Rectal smooth muscle tissue (tissue), 1 donor: ENCODE results near the gene TYRP1.

Experiments used
- H3K27ac ChIP-seq: one replicate; pipeline ENCODE4 v1.7.0; 2013; ENCODE audit warnings: low read depth, low read length, inconsistent platforms
- H3K27me3 ChIP-seq: one replicate; pipeline ENCODE4 v1.7.0; 2013; ENCODE audit warnings: low read length; ENCODE audit not compliant: control insufficient read depth, insufficient read depth
- H3K36me3 ChIP-seq: one replicate; pipeline ENCODE4 v1.7.0; 2013; ENCODE audit warnings: low read length; ENCODE audit not compliant: control insufficient read depth, insufficient read depth
- H3K4me1 ChIP-seq: one replicate; pipeline ENCODE4 v1.7.0; 2013; ENCODE audit warnings: low read length; ENCODE audit not compliant: control insufficient read depth, insufficient read depth
- H3K4me3 ChIP-seq: one replicate; pipeline ENCODE4 v1.7.0; 2013; ENCODE audit warnings: low read length
- H3K9ac ChIP-seq: one replicate; pipeline ENCODE4 v1.7.0; 2013; ENCODE audit warnings: low read length

TYRP1 gene

DNA sequence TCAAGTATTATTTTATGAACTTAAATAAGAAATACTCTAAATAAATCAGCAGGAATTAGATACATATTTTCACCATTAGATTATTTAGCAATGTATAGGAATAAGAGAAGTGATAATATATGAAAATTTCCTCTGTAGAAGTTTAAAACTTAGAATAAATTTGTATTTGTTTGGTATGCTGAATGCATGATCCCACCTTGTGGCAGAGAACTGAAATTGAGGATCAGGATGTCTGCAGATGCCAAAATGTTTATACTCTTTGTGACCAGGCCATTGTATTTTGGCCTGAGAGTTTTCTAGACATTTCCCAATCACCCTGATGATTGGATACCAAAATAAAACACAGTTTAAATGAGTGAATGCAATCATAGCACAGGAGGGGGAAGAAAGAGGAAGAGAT, 6.3 kb downstream of the TYRP1 start:
- Histone ChIP-seq H3K27me3 (no peaks in the 10 kb centered on the region), H3K4me1 (peaks cover 5% of the 10 kb centered on the region), H3K36me3 (no peaks in the 10 kb centered on the region), H3K9ac (no peak overlapping the region), H3K4me3 (no peak overlapping the region), H3K27ac (no peak overlapping the region)

DNA sequence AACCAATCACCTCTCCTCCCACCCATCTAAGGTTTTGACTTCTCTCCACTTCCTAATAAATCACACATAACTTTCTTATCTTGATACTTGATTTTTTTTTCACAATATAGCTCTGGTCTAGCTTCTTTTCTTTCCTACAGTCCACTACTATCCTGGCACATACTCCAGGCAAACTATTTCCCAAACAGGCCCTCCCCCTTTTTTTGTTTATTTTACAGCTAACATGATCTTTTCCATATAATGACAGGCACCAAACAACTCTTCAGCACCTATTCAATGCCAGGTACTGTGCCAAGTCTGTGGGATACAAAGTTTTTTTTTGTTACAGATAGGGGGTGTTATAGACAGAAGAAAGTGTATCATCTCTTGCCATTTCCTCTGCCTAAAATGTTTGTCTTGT, 7.9 kb downstream of the TYRP1 start:
- Histone ChIP-seq H3K36me3 (no peaks in the 10 kb centered on the region), H3K4me1 (peaks cover 5% of the 10 kb centered on the region), H3K4me3 (no peak overlapping the region), H3K27me3 (no peaks in the 10 kb centered on the region), H3K27ac (no peak overlapping the region), H3K9ac (no peak overlapping the region)

DNA sequence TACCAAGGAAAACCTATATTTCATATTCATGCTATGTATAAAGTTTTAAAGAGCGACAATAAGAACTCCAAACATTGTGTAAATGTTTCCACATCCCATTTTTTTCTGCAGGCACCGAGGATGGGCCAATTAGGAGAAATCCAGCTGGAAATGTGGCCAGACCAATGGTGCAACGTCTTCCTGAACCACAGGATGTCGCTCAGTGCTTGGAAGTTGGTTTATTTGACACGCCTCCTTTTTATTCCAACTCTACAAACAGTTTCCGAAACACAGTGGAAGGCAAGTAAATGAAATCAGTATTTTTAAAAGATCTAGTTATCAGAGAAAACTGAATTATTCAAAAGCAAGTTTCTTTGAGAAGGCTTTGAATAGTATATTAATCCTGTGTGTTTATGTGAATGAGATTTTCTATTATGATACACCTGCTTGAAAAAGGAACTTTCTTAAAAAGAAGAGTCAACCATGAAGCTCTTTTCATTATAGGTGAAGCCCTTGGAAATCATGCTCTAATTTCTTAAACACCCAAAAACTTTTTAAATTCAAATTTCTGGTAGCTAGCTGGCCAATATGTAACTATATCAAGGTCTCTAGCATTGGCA, 9.1 kb downstream of the TYRP1 start:
- no peaks in the 10 kb centered on the region for H3K27me3 ChIP-seq
- H3K27ac ChIP-seq: no peak overlapping the region
- H3K36me3 ChIP-seq: no peaks in the 10 kb centered on the region
- peaks cover 5% of the 10 kb centered on the region for H3K4me1 ChIP-seq
- H3K4me3 ChIP-seq: no peak overlapping the region
- H3K9ac ChIP-seq: no peak overlapping the region

DNA sequence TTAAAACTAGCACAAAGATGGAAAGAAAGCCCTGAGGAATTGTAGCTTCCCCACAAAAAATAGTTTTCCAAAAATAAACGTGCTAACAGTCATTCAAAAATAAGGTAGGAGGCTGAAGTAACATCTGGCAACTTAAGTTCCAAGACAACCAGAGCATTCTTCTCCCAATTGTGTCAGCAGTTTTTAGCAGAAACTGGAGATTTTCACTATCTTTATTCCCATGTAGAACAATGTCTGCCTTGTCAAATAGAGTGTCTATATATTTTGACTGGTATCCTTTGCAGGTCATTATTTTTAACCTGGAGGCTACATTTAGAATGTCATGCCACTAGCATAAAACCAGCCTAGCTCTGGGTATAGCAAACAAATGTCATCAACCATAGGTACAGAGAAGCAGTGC, 10.8 kb downstream of the TYRP1 start:
- Histone ChIP-seq H3K36me3 (no peaks in the 10 kb centered on the region), H3K4me1 (no peaks in the 10 kb centered on the region), H3K27me3 (no peaks in the 10 kb centered on the region), H3K9ac (no peak overlapping the region), H3K27ac (no peak overlapping the region), H3K4me3 (no peak overlapping the region)

DNA sequence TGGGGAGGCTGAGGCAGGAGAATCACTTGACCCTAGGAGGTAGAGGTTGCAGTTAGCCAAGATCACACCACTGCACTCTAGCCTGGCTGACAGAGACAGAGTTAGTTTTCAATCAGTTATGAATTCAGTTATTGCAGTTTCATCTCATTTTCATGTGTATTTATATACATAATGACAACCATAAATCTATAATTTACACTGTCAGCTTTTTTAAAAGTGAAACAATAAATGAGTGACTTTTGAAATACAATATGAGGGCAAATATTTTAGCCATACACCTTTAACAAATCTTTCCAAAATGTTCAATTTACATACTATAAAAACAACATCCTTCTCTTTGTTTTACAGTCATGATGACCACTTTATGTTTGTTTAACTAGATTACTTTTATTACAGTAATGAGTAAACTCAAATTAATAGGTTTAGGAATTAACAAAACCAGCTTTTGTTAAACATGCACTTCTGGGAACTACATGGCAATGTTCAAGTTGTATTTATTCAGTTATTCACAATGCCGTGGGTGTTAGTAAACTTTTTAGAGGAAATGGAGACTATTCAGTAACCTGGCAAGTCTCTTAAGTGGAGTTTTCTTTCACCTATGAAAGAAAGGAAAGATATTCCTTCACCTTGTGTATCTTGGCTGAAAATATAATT, 12.7 kb downstream of the TYRP1 start:
- Histone ChIP-seq H3K9ac (no peak overlapping the region), H3K4me1 (no peaks in the 10 kb centered on the region), H3K27me3 (no peaks in the 10 kb centered on the region), H3K27ac (no peak overlapping the region), H3K4me3 (no peak overlapping the region), H3K36me3 (no peaks in the 10 kb centered on the region)

DNA sequence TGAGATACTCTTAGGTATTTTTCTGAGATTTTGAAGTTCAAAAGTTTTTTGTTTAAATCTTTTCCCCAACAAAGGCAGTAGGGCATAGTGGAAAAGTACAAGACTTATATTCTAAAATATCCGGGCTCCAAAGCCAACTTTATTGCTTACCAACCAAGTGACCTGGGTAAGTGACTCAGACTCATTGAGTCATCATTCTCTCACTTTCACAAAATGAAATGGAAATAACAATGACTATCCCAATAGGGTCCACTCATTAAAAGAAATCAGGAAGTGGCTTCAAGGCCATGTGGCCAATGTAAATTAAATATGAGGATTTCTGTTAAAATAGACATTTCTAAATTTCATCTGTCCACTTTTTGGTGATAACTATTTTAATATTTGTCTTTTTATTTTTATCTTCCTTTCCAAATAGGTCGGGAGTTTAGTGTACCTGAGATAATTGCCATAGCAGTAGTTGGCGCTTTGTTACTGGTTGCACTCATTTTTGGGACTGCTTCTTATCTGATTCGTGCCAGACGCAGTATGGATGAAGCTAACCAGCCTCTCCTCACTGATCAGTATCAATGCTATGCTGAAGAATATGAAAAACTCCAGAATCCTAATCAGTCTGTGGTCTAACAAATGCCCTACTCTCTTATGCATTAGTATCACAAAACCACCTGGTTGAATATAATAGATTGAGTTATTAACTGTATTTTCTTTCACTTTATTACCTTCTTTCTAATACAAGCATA, 15.5 kb downstream of the TYRP1 start:
- no peaks in the 10 kb centered on the region for H3K27me3 ChIP-seq
- no peak overlapping the region for H3K9ac ChIP-seq
- H3K27ac ChIP-seq: no peak overlapping the region
- H3K36me3 ChIP-seq: no peaks in the 10 kb centered on the region
- no peaks in the 10 kb centered on the region for H3K4me1 ChIP-seq
- no peak overlapping the region for H3K4me3 ChIP-seq

DNA sequence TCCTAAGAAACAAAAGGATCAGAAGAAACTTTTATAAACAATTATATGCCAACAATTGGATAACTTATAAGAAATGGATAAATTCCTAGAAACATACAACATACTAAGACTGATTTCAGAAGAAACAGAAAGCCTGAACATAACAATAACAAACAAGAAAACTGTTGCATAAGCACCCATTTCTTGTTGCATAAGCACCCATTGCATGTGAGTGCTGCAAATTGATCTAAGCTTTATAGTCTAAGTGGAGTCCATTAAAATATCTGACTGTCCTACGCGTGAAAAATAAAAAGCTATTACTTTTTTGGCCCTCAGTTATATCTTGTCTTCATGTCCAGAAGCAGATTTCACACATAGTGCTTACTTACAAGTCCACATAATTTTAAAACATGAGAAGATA, 19.3 kb downstream of the TYRP1 start:
- no peaks in the 10 kb centered on the region for H3K27me3 ChIP-seq
- H3K4me1 ChIP-seq: no peaks in the 10 kb centered on the region
- no peak overlapping the region for H3K4me3 ChIP-seq
- no peak overlapping the region for H3K27ac ChIP-seq
- H3K9ac ChIP-seq: no peak overlapping the region
- H3K36me3 ChIP-seq: no peaks in the 10 kb centered on the region

DNA sequence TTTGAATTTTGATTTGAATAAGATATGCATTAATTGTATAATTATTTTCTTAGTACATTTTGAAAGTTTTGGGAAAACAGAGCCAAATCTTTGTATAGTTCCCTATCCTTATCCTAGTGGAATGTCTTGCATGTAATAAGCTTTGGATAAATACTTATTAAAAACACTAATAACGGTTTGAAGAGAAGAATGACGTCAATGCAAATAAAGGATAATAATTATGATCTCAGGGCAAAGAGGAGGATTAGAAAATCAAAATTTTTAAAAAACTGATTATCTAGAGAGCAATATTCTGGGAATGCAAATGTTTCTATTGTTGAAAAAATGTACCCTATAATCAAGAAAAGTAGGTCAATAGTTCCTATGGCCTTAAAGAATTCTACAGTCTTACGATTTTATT, 22.1 kb downstream of the TYRP1 start:
- Histone ChIP-seq H3K27me3 (no peaks in the 10 kb centered on the region), H3K4me1 (no peaks in the 10 kb centered on the region), H3K9ac (no peak overlapping the region), H3K36me3 (no peaks in the 10 kb centered on the region), H3K27ac (no peak overlapping the region), H3K4me3 (no peak overlapping the region)

DNA sequence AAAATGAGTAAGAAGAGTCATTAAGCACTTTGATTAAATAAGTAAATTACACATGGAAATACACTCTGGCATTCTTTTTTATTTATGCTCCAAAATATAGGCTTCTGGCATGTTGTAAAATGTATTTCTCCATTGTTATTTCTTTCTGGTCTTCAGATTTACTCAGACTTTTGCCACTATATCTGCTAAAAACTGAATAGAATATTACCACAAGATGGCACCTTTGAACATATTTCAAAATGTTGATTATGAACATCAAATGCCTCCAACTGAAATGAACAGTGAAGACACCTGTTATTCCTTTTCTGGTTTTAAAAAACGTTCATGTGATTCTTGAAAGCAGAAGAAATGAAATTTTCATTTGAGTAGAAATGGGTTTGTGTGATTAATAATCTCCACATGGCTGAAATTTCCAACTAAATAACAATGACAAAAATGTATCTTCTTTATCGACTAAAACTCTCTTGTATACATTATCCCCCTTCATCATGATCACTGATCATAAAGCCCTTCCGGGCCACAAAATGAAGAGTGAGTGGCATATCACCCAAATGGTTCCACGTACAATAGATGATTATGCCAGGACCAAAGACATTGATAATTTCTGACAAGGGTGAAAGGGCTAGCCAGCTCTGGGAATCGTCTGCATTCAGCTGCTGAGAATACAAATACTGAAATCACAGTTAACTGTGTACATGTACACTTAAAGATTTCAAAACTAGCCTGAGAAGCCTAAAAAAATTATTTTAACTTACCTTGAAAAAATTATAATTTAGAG, 23.8 kb downstream of the TYRP1 start:
- no peaks in the 10 kb centered on the region for H3K4me1 ChIP-seq
- no peak overlapping the region for H3K27ac ChIP-seq
- no peaks in the 10 kb centered on the region for H3K27me3 ChIP-seq
- H3K36me3 ChIP-seq: no peaks in the 10 kb centered on the region
- no peak overlapping the region for H3K9ac ChIP-seq
- no peak overlapping the region for H3K4me3 ChIP-seq

DNA sequence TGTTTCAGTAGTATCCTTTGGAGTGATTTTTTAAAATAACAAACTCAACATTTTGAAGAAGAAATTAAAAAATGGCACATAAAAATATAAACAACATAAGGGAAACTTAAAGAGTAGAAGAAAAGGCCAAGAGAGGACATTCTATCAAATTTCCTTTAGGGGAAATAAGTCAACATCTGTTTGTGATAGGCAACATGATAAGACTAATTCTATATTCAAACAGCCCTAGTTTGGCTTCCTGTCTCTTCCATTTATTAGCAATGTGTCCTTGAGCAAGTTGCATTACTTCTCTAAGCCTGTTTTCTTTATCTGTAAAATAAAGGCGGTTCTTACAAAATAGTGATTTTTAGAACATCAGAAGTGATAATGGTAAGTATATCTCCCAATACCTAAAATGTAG, 24.7 kb downstream of the TYRP1 start:
- no peak overlapping the region for H3K9ac ChIP-seq
- no peaks in the 10 kb centered on the region for H3K4me1 ChIP-seq

DNA sequence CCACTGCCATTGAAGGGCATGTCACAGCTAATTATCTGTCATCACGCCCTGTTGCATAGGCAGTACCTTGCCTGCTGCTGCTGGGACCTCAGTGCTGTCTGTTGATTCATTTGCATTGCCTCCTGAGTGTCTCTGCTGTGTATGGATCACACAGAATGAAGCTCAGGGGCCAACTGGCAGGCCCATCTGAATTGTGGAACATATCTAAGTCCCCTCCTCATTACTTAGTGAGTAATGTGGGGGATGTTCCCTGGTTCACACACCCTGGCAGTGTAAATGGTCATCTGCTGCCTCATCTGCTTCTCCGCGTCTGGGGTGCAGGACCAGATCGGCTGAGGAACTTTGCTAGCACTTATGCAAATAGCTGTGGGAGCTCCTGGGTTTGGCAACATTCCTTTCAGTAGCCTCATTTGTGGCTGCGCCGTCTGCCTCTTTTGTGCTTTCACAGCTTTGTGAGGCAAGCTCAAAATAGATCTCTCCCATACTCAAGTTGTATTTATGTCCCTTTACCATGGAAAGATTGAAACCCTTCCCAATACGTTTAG, 25.4 kb downstream of the TYRP1 start:
- Histone ChIP-seq H3K36me3 (no peaks in the 10 kb centered on the region), H3K27ac (no peak overlapping the region), H3K4me1 (no peaks in the 10 kb centered on the region), H3K27me3 (no peaks in the 10 kb centered on the region), H3K4me3 (no peak overlapping the region), H3K9ac (no peak overlapping the region)

More for the DNA sequence above, 24.7 kb downstream of the TYRP1 start:
- no peak overlapping the region for H3K27ac ChIP-seq
- H3K36me3 ChIP-seq: no peaks in the 10 kb centered on the region
- no peak overlapping the region for H3K4me3 ChIP-seq
- no peaks in the 10 kb centered on the region for H3K27me3 ChIP-seq

DNA sequence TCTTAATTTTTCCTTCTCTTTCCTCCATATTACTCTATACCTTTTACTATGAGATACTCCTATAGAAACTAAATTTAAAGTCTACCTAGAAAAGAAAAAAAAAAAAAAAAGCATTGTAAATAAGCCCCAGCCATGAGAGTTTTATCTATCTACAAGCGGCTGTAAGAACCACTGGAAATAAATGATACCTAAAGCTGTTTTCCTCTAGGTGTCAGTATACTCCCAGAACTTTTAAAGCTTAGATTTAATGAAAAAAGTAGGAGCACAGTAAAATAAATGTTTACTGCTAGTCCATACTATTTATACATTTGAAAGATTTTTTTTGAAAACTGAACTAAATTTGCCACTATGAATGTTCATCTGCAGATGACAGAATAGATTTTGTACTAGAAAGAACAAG, 26.2 kb downstream of the TYRP1 start:
- Histone ChIP-seq H3K9ac (no peak overlapping the region), H3K4me1 (no peaks in the 10 kb centered on the region), H3K4me3 (no peak overlapping the region), H3K27ac (no peak overlapping the region), H3K27me3 (no peaks in the 10 kb centered on the region), H3K36me3 (no peaks in the 10 kb centered on the region)
